Hypothalamus (tissue), 51 donors: ENCODE results near the gene MACROD2.
A peak's percentile ranks its signal among the peaks of the same experiment; 100 is the strongest.

ENCODE experiments used
- DNase-seq, 51 donors: peaks; one replicate each; lab custom pipeline; 2025; lab: John Stamatoyannopoulos, UW

The MACROD2 gene

GRCh38 chr20:15923030-15923776, 1927.9 kb downstream of the MACROD2 start:
- no peak for DNase-seq

- no peak for DNase-seq
These were observed 1929.2 kb downstream of the MACROD2 start for GRCh38 chr20:15924556-15924955.

GRCh38 chr20:15925376-15925775, 1930.1 kb downstream of the MACROD2 start:
- no peak for DNase-seq

DNA sequence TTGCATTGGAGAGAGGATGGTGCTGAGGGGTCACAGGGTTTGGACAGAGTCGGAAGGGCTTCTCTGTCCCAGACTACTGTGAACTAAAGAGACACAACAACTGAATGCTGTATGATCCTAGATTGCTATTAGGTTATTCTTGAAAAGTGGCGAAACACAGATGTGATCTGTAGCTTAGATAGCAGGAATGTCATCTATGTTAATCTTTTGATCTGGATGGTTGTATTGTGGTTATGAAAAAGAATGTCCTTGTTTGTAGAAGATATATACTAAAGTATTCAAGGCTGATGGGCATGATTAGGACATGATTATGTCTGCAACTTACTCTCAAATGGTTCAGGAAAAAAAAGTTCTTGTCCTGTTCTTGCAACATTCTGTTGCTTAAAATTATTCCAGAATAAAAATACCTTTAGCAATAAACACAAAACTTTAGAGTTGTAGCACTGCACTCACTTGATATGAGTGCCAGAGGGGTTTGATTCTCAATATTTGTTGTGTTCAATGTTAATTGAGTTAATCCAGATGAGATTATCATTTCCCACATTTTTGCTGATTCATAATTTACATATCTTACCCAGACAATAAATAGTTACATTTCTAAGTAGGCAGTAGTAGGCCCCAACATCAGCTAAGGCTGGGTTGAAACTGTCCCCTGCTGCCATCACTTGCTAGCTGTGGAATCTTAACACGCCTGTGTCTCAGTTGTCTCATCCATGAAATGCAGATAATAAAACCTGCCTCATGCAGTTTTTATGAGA, 1932.8 kb downstream of the MACROD2 start:
- no peak for DNase-seq

- DNase-seq, result no peak
These were observed 1933.6 kb downstream of the MACROD2 start for GRCh38 chr20:15928946-15929345.

GRCh38 chr20:15930311-15931305, 1935.3 kb downstream of the MACROD2 start:
- DNase-seq, result peak in 2 of 51 donors; percentile 5 to 9

DNA sequence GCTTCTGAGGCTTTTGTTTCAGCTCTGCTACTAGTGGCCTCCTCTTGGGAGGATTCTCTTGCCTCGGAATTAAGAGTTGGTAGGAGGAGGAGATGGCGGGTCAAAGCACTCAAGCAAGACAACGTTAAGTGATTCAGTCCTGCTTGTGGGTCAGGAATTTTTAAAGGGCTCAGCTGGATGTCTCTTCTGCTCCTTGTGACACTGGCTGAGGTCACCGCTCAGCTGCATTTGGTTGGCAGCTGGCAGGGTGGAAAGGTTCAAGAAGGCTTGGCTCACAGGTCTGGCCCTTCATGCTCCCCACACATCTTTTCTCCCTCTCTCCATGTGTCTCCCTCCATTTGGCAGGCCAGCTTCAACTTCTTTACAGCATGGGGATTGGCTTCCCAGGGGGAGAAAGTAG, 1936.6 kb downstream of the MACROD2 start:
- DNase-seq, result no peak

DNA sequence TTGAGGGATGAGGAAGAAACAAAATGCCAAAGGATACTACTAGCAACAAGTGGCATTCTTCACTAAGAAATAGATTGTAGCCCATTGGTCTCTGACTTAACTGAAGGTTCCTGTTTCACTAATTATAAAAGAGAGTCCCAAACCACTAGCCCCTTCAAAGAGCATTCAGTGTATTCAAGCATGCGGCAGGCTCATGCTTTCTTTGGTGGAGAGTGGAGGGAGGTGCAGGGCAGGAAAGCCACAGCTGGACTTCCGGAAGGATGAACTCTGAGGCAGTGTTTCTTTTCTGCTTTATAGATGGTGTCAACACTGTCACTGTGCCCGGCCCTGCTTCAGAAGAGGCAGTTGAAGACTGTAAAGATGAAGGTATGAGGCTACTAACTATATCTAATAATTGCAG, 1941.9 kb downstream of the MACROD2 start:
- peak in 6 of 51 donors; percentile 1 to 23 (median 5) for DNase-seq

GRCh38 chr20:15938847-15939246, 1943.5 kb downstream of the MACROD2 start:
- no peak for DNase-seq

- no peak for DNase-seq
These were observed 1944.8 kb downstream of the MACROD2 start for GRCh38 chr20:15940127-15940526.

GRCh38 chr20:15942130-15942529, 1946.8 kb downstream of the MACROD2 start:
- DNase-seq, result no peak

DNA sequence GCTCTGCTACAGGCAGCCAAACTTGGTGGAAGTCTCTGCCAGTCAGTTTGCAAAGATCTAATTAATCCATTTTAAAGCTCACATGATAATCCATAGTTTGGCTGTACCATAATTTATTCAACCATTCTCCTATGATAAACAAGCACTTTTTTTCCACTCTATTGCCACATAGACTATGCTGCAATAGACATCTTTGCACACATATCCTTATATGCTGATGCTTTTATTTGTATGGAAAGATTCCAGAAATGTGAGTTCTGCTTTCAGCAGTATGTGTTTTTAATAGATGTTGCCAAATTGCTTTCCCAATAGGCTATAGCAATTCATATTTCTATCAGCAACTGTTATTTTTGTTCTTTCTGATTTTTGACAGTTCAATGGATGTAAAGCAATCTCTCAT, 1950.0 kb downstream of the MACROD2 start:
- DNase-seq, result no peak

DNA sequence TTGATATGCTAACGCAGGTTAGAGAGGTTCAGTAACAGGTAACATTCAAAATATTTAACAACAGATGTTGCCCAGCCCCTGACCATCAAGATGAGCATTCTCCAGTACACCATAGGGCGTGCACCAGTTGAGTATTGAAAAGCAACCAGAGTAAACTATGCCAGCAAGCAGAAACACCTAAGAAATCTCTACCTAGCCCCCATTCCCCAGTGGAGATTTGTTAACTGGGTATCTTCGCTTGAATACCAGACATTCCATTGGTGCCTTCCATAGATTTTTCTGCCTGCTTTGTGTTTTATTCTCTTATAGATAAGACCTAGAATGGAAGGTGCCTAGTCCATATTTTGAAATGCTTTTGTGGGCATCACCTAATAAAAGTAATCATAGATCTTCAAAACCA, 1954.1 kb downstream of the MACROD2 start:
- no peak for DNase-seq

- no peak for DNase-seq
These were observed 1956.3 kb downstream of the MACROD2 start for GRCh38 chr20:15951658-15952057.

DNA sequence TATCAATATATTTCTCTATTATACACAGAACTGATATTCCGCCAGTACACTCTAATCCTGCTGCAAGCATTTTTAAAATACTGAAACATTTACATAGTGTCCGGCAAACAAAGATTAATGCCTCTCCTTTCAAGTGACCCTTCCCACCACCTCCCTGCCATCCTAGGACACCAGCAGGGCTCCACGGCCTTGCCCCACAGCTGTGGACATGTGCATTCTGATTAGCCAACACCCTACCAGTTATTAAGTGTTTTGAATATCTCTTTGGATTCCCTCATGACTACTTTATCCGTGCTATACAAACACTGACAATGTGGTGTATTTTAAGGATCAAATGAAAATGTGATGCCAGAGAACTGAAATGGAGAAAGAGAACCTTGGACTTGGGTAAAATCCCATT, 1962.8 kb downstream of the MACROD2 start:
- no peak for DNase-seq

GRCh38 chr20:15965165-15965564, 1969.8 kb downstream of the MACROD2 start:
- DNase-seq, result no peak

- no peak for DNase-seq
These were observed 1972.0 kb downstream of the MACROD2 start for GRCh38 chr20:15967334-15967733.

DNA sequence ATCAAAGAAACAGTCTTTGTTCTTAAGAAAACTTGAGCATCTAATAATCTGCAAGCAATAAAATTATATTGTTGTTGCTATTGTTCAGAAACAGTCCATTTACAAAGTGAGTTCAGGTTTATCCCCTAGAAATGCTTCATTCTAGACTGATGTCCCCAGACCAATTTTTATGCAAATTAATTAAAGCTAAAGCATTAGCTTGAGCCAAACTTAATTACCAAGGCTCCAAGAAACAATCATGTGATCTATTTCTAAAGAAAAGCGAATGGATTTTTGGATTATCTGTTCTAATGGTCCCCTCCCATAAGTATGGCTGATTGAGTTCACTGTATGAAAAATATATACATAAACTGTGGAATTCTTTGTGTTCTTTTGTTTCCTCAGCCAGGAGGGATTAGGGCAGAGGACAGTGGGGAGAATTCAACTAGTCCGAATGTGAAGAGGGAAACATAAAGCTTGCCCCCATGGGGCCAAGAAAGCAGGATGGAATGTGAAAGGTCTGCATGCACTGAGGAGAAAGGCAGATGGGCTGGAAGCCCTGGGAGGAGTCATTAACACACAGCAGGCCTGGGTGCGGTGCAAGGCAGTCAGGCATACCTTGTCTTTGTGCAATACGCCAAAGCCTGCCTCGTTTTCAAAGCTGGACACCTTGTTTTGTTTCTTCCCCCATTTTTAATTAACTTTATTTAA, 1980.9 kb downstream of the MACROD2 start:
- no peak for DNase-seq

DNA sequence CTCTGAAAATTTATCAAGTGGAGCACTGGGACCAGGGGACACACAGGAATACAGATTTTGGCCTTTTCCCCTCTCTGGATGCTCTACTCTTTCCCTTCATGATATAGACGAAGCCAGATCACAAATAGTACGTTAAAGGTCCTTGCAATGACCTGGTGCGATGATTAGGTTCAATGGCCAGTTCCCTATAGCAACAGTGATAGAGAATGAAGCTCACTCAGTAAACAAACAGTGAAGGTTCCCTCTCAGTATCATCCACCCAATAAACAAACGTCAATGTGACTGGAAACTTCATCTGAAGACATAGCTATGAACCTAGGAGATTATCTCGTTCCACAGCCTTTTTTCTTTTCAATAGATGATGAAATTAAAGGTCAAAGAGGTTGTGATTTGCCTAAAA, 1981.7 kb downstream of the MACROD2 start:
- no peak for DNase-seq

DNA sequence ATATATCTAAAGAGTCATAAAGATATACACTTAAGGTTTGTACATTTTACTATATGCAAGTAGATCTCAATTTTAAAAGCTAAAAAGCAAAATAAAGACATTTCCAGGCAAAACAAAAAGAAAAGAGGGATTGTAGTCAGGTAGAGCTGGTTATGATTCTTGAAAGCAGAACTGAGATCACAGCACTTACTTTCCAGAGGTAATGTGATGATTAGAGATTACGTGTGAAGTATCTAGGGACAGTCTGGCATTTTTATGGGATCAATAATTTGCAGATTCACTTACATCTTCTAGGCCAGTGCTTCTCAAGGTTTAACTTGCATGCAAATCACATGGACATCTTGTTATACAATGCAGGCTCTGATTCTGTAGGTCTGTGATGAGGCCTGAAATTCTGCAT, 1982.4 kb downstream of the MACROD2 start:
- no peak for DNase-seq
